Thoracic aorta (tissue), 2 donors: ENCODE data around the gene BANF2. TPM values are rescaled to one million over a fixed set of nuclear protein-coding genes. Genes with fewer than 3 reads are reported as not detected.

Source experiments
- ATAC-seq: fragments of 150-250 bp; one replicate; pipeline ENCODE4 v1.8.0; 2017; ENCODE audit warnings: low read depth; ENCODE audit not compliant: insufficient number of reproducible peaks, low FRiP score
- DNase-seq: peaks from one replicate; pipeline ENCODE4 v3.0.0-alpha.2; 2020; ENCODE audit warnings: low spot score
- H3K27ac ChIP-seq, 2 donors: fragments of 200-600 bp; sonication (generic); 1 replicate in 1 of 2; 2 replicates in 1 of 2; pipeline ENCODE4 v1.5.1; 2016; ENCODE audit warnings: mild to moderate bottlenecking in 2 of 2, moderate library complexity in 2 of 2
- H3K27me3 ChIP-seq: fragments of 200-600 bp; sonication (generic); replicated peaks from 2 replicates; pipeline ENCODE4 v1.6.0; 2016; ENCODE audit warnings: mild to moderate bottlenecking; ENCODE audit not compliant: insufficient read depth
- H3K36me3 ChIP-seq: fragments of 200-600 bp; sonication (generic); one replicate; pipeline ENCODE4 v1.5.1; 2016
- H3K4me1 ChIP-seq, 2 donors: fragments of 200-600 bp; sonication (generic); 1 replicate in 1 of 2; 2 replicates in 1 of 2; pipeline versions ENCODE4 v1.5.1 to v1.6.0; 2016; ENCODE audit warnings: low read depth in 2 of 2, mild to moderate bottlenecking in 1 of 2; ENCODE audit not compliant: control insufficient read depth in 1 of 2
- H3K4me3 ChIP-seq: fragments of 200-600 bp; sonication (generic); 2 replicates; pipeline ENCODE4 v1.5.1; 2016; ENCODE audit warnings: mild to moderate bottlenecking
- H3K9me3 ChIP-seq: fragments of 200-600 bp; sonication (generic); 2 replicates; pipeline ENCODE4 v1.5.1; 2016
- total RNA-seq, 2 donors: library from RNA; depleted of rRNA; stranded (reverse); fragments of >200 nt; gene quantifications; one replicate each; pipeline versions ENCODE4 v1.1.0 to v1.2.3, GENCODE V29; 2016
- TF ChIP-seq, protein P1 (sequence below): fragments of 200-600 bp; sonication (generic); IDR thresholded peaks from one replicate; pipeline ENCODE4 v1.5.1; 2019; ENCODE audit warnings: antibody characterized with exemption

Gene BANF2
- total RNA-seq, 2 donors from 2014 or later = not detected

DNA sequence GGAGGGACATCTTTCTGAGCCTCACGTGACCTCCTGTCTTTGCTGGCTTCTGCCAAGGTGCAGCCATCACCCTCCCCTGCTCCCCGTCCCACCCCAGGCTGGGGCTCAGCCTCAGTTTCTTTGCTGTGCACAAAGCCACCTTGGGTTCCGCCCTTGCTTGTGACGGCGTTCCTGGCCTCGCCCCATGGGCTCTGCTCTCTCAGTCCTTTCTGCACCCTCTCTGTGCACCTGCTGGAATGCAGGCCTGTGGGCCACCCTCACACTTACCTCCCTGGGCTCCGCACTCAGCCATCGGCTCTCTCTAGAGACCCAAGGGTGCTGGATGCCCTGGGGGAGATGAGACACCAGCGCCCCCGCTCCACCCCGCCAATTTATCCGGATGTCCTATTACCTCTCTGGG lies 28.3 kb downstream of the BANF2 start:
- Histone ChIP-seq H3K9me3 (no peaks in the 10 kb centered on the region), H3K4me1 (no peaks in the 10 kb centered on the region), H3K27ac (no peak overlapping the region), H3K4me3 (no peak overlapping the region), H3K27me3 (no peaks in the 10 kb centered on the region), H3K36me3 (no peaks in the 10 kb centered on the region)
- TF ChIP-seq, protein P1, sequence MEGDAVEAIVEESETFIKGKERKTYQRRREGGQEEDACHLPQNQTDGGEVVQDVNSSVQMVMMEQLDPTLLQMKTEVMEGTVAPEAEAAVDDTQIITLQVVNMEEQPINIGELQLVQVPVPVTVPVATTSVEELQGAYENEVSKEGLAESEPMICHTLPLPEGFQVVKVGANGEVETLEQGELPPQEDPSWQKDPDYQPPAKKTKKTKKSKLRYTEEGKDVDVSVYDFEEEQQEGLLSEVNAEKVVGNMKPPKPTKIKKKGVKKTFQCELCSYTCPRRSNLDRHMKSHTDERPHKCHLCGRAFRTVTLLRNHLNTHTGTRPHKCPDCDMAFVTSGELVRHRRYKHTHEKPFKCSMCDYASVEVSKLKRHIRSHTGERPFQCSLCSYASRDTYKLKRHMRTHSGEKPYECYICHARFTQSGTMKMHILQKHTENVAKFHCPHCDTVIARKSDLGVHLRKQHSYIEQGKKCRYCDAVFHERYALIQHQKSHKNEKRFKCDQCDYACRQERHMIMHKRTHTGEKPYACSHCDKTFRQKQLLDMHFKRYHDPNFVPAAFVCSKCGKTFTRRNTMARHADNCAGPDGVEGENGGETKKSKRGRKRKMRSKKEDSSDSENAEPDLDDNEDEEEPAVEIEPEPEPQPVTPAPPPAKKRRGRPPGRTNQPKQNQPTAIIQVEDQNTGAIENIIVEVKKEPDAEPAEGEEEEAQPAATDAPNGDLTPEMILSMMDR = no peak
- ATAC-seq (no peak), DNase-seq (no peak)

DNA sequence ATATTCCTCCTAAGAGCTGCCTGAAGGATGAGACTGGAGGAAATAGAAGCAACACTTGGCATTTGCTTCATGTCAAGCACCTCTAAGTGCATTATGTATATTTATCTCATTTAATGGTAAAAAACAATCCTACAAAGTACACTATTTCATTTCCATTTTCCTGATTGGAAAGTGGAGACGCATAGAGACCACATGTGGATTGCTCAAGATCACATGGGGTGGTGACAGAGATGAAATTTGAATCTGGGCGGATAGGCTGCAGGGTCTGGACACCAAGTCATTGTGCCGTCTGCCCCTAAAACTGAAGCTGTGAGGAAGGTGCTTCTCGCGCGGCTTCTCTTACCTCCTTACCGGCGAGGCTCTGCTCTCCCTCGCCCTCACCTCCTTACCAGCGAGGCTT lies 30.3 kb downstream of the BANF2 start:
- no peak overlapping the region for H3K27ac ChIP-seq
- ATAC-seq = no peak
- no peak overlapping the region for H3K4me3 ChIP-seq
- no peak for DNase-seq
- no peaks in the 10 kb centered on the region for H3K4me1 ChIP-seq
- H3K9me3 ChIP-seq = no peaks in the 10 kb centered on the region
- H3K27me3 ChIP-seq = no peaks in the 10 kb centered on the region
- H3K36me3 ChIP-seq = no peaks in the 10 kb centered on the region
- TF ChIP-seq, protein P1 = no peak

DNA sequence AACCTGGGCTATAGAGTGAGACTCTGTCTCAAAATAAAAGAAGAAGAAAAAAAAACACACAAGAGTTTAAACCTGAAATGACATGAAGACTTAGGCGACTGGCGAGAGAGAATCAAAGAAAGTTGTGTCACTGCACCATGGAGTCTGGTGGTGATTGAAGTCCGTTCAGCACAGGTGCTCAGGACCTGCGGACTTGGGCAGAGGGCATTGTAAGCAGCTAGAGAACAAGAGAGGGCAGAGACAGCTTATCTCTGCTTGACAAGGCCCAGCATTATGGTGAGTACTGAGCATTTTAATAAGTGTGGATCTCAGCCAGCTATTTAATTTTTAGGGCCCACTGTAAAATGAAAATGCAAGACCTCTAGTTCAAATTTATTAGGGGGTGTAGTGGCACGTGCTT lies 31.5 kb downstream of the BANF2 start:
- Histone ChIP-seq H3K4me1 (no peaks in the 10 kb centered on the region), H3K4me3 (no peak overlapping the region), H3K9me3 (no peaks in the 10 kb centered on the region), H3K27me3 (no peaks in the 10 kb centered on the region), H3K27ac (no peak overlapping the region), H3K36me3 (no peaks in the 10 kb centered on the region)
- DNase-seq = no peak
- ATAC-seq = no peak
- TF ChIP-seq, protein P1 = no peak

DNA sequence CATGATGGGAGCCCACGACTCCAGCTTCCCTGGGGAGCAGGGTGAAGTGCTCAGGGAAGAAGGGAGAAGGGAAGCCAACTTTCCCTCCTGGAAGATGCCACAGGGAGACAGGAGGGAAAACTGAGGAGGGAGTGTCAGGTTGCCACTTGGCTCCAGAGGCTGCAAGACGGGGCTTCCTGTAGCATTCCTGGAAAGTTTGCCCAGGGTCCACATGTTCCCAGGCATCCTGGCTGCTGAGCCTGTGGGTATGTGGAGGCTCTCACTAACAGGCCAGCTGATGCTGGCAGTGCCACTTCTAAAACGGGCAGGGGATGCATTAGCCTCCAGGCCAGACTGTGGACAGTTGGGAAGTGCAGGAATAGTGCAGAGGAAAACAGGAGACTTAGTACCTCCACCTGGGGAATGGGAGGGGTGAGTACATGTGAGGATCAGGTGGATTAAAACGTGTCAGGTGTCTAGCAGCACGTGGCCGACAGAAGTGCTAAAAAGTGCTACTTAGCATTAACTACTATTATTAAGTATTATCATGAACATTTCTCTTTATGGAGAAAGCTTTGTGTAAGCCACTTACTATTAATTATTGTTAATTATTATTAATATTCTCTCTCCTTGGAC lies 33.2 kb downstream of the BANF2 start:
- TF ChIP-seq, protein P1 = no peak
- H3K27ac ChIP-seq = no peak overlapping the region
- H3K36me3 ChIP-seq = no peaks in the 10 kb centered on the region
- no peak for ATAC-seq
- H3K27me3 ChIP-seq = no peaks in the 10 kb centered on the region
- no peaks in the 10 kb centered on the region for H3K9me3 ChIP-seq
- no peak overlapping the region for H3K4me3 ChIP-seq
- H3K4me1 ChIP-seq = no peaks in the 10 kb centered on the region
- DNase-seq = no peak

DNA sequence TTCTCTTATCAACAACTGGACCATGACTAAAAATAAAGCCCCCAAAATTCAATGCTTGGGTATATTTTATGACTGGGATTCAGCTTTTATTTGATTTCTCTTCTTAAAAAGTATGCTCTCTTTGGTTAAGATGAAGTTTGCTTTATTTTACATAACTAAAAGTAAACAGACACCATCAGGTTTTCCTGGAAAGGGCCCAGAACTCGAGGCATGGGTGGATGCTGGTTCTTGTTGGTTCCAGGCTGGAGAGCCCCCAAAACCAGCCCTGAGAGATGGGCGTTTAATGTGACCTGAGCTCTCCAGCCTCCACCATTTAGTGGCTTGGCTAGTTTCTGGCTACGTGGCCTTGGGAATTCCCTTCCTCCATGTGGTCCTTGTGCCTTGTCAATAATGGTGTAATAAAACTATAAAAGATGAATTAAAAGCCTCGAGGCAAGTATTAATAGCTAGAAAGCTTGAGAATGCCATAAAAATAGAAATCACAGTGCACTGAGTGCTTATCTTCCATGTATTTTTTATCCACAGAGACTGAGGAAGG lies 34.1 kb downstream of the BANF2 start:
- Histone ChIP-seq H3K36me3 (no peaks in the 10 kb centered on the region), H3K27me3 (no peaks in the 10 kb centered on the region), H3K27ac (no peak overlapping the region), H3K9me3 (no peaks in the 10 kb centered on the region), H3K4me1 (no peaks in the 10 kb centered on the region), H3K4me3 (no peak overlapping the region)
- TF ChIP-seq, protein P1 = no peak
- no peak for DNase-seq
- no peak for ATAC-seq
